Endodermal cell (in vitro differentiated cells): Measurements from ENCODE around the gene KCNN1. TPM values are rescaled to one million over a fixed set of nuclear protein-coding genes. Genes with fewer than 3 reads are reported as not detected.

Experiments
- DNase-seq: peaks from one replicate; pipeline ENCODE4 v3.0.0-alpha.2; 2017
- H3K27ac ChIP-seq: 2 replicates; pipeline ENCODE4 v1.5.1; 2013; ENCODE audit warnings: mild to moderate bottlenecking, low read depth, low read length, moderate library complexity
- H3K27me3 ChIP-seq: 2 replicates; pipeline ENCODE4 v1.6.1; 2013; ENCODE audit warnings: mild to moderate bottlenecking, low read length, moderate library complexity; ENCODE audit not compliant: insufficient read depth, control insufficient read depth, poor library complexity, severe bottlenecking
- H3K36me3 ChIP-seq: 2 replicates; pipeline ENCODE4 v1.7.0; 2013; ENCODE audit warnings: mild to moderate bottlenecking, low read length, moderate library complexity; ENCODE audit not compliant: control insufficient read depth, insufficient read depth
- H3K4me1 ChIP-seq: one replicate; pipeline ENCODE4 v1.7.0; 2013; ENCODE audit warnings: low read length; ENCODE audit not compliant: control insufficient read depth, insufficient read depth
- H3K4me3 ChIP-seq: 2 replicates; pipeline ENCODE4 v1.5.1; 2013; ENCODE audit warnings: mild to moderate bottlenecking, low read length, moderate library complexity
- H3K9ac ChIP-seq: 2 replicates; pipeline ENCODE4 v1.6.1; 2013; ENCODE audit warnings: mild to moderate bottlenecking, low read length, moderate library complexity; ENCODE audit not compliant: poor library complexity, severe bottlenecking; ENCODE audit errors: extremely low read depth
- H3K9me3 ChIP-seq: 2 replicates; pipeline ENCODE4 v1.6.1; 2013; ENCODE audit warnings: mild to moderate bottlenecking, low read length, moderate library complexity; ENCODE audit not compliant: control insufficient read depth
- H3K27ac Mint-ChIP-seq: 2 replicates; pipeline ENCODE4 v1.8.0; 2020; ENCODE audit warnings: mixed read lengths
- H3K27me3 Mint-ChIP-seq: 2 replicates; pipeline ENCODE4 v1.8.0; 2021; ENCODE audit warnings: mild to moderate bottlenecking, mixed read lengths; ENCODE audit not compliant: insufficient read depth
- H3K36me3 Mint-ChIP-seq: 2 replicates; pipeline ENCODE4 v1.8.0; 2020; ENCODE audit warnings: low read depth, mixed read lengths
- H3K4me1 Mint-ChIP-seq: 2 replicates; pipeline ENCODE4 v1.8.0; 2020; ENCODE audit warnings: mixed read lengths
- H3K4me3 Mint-ChIP-seq: 2 replicates; pipeline ENCODE4 v1.8.0; 2020; ENCODE audit warnings: mild to moderate bottlenecking, moderate library complexity, mixed read lengths
- H3K9me3 Mint-ChIP-seq: 2 replicates; pipeline ENCODE4 v1.8.0; 2020; ENCODE audit warnings: mild to moderate bottlenecking, mixed read lengths
- CTCF ChIP-seq: fragments of 200-600 bp; sonication (generic); conservative IDR thresholded peaks from 2 replicates; pipeline ENCODE4 v1.5.0; 2021; ENCODE audit warnings: antibody characterized with exemption, mild to moderate bottlenecking
- WGBS, 2 experiments: methylation state at CpG; one replicate each; pipeline versions ENCODE4 v1.1.5 to v1.1.7; 2013; ENCODE audit warnings: missing lambda C conversion rate in 2 of 2, mixed read lengths in 1 of 2; ENCODE audit not compliant: insufficient coverage in 1 of 2, insufficient read length in 1 of 2; 5-methylcytosine and 5-hydroxymethylcytosine counted together
- total RNA-seq, 2 donors: library from RNA; stranded (reverse); fragmentation: NEBNext Ultra II Directional in 1 of 2; extraction: Animal tissue kit (Norgen Biotek cat#: 25700) in 1 of 2; gene quantifications; 2 replicates in 1 of 2; 3 replicates in 1 of 2; pipeline ENCODE4 v1.2.1, GENCODE V29; 2021

Gene KCNN1
- total RNA-seq, 2 donors from 2014 or later, result 5.8 to 8.2 TPM

- Mint-ChIP-seq H3K27ac (no peak overlapping the region), H3K27me3 (peaks cover 19% of the 10 kb centered on the region), H3K4me1 (no peaks in the 10 kb centered on the region), H3K36me3 (peaks cover under 1% of the 10 kb centered on the region), H3K9me3 (no peaks in the 10 kb centered on the region), H3K4me3 (peak overlapping the region; percentile 53)
- TF ChIP-seq CTCF, result no peak
- H3K4me1 ChIP-seq, result no peaks in the 10 kb centered on the region
- no peak for DNase-seq
- no peak overlapping the region for H3K27ac ChIP-seq
- H3K36me3 ChIP-seq, result no peaks in the 10 kb centered on the region
- peaks cover 10% of the 10 kb centered on the region for H3K27me3 ChIP-seq
- no peaks in the 10 kb centered on the region for H3K9me3 ChIP-seq
- no peak overlapping the region for H3K4me3 ChIP-seq
- H3K9ac ChIP-seq, result no peak overlapping the region
- WGBS, 2 experiments, result 93 to 97% methylated on average over 13 to 21 of the region's 21 CpGs
Measured at GRCh38 chr19:17999684-18000479, 33.0 kb downstream of the KCNN1 start.

- Mint-ChIP-seq H3K27ac (no peak overlapping the region), H3K9me3 (no peaks in the 10 kb centered on the region), H3K27me3 (peaks cover 19% of the 10 kb centered on the region), H3K36me3 (peaks cover 1% of the 10 kb centered on the region), H3K4me1 (no peaks in the 10 kb centered on the region), H3K4me3 (peak overlapping the region; percentile 53)
- H3K4me3 ChIP-seq, result peak overlapping the region; percentile 75
- DNase-seq, result no peak
- TF ChIP-seq CTCF, result no peak
- H3K36me3 ChIP-seq, result no peaks in the 10 kb centered on the region
- no peak overlapping the region for H3K27ac ChIP-seq
- peaks cover 10% of the 10 kb centered on the region for H3K27me3 ChIP-seq
- no peak overlapping the region for H3K9ac ChIP-seq
- 39 to 40% methylated on average over 13 to 17 of the region's 17 CpGs for WGBS, 2 experiments
- H3K9me3 ChIP-seq, result no peaks in the 10 kb centered on the region
- H3K4me1 ChIP-seq, result no peaks in the 10 kb centered on the region
Measured at GRCh38 chr19:18000480-18000914, 33.6 kb downstream of the KCNN1 start.

- peak; percentile 89 for DNase-seq
- Histone ChIP-seq H3K9ac (peak overlapping the region; percentile 44), H3K4me1 (no peaks in the 10 kb centered on the region), H3K9me3 (no peaks in the 10 kb centered on the region), H3K36me3 (no peaks in the 10 kb centered on the region), H3K27ac (no peak overlapping the region), H3K27me3 (peaks cover 10% of the 10 kb centered on the region), H3K4me3 (peak overlapping the region; percentile 75)
- H3K27me3 Mint-ChIP-seq, result peaks cover 19% of the 10 kb centered on the region
- no peak overlapping the region for H3K27ac Mint-ChIP-seq
- TF ChIP-seq CTCF, result no peak
- H3K36me3 Mint-ChIP-seq, result peaks cover 1% of the 10 kb centered on the region
- no peaks in the 10 kb centered on the region for H3K4me1 Mint-ChIP-seq
- 3 to 5% methylated on average over 19 to 104 of the region's 105 CpGs for WGBS, 2 experiments
- no peaks in the 10 kb centered on the region for H3K9me3 Mint-ChIP-seq
- peak overlapping the region; percentile 53 for H3K4me3 Mint-ChIP-seq
Measured at GRCh38 chr19:18000915-18001776, 34.2 kb downstream of the KCNN1 start.
